Neural crest cell (in vitro differentiated cells): Measurements from ENCODE around the gene TP53AIP1. TPM values are rescaled to one million over a fixed set of nuclear protein-coding genes. Genes with fewer than 3 reads are reported as not detected.

Experiments
- DNase-seq: peaks from one replicate; pipeline ENCODE4 v3.0.0; 2021; ENCODE audit warnings: low read depth, mixed read lengths, low spot score
- H3K27ac Mint-ChIP-seq: one replicate; pipeline ENCODE4 v1.8.0; 2021; ENCODE audit warnings: mild to moderate bottlenecking, mixed read lengths; ENCODE audit not compliant: unreplicated experiment
- H3K27me3 Mint-ChIP-seq: 2 replicates; pipeline ENCODE4 v1.8.0; 2021; ENCODE audit warnings: low read depth, mild to moderate bottlenecking, mixed read lengths
- H3K36me3 Mint-ChIP-seq: 2 replicates; pipeline ENCODE4 v1.8.0; 2021; ENCODE audit warnings: low read depth, mild to moderate bottlenecking, mixed read lengths
- H3K4me1 Mint-ChIP-seq: 2 replicates; pipeline ENCODE4 v1.8.0; 2021; ENCODE audit warnings: mixed read lengths
- H3K4me3 Mint-ChIP-seq: one replicate; pipeline ENCODE4 v1.8.0; 2021; ENCODE audit warnings: mild to moderate bottlenecking, mixed read lengths
- H3K9me3 Mint-ChIP-seq: 2 replicates; pipeline ENCODE4 v1.8.0; 2021; ENCODE audit warnings: mixed read lengths
- total RNA-seq: library from RNA; stranded (reverse); gene quantifications from 2 replicates; pipeline ENCODE4 v1.2.1, GENCODE V29; 2021
- TF ChIP-seq, protein P1 (sequence below): fragments of 200-600 bp; sonication (generic); conservative IDR thresholded peaks from 2 replicates; pipeline ENCODE4 v1.5.0; 2021; ENCODE audit warnings: antibody characterized with exemption, mild to moderate bottlenecking

Gene TP53AIP1
- total RNA-seq, 1 donor from 2014 or later, result not detected

DNA sequence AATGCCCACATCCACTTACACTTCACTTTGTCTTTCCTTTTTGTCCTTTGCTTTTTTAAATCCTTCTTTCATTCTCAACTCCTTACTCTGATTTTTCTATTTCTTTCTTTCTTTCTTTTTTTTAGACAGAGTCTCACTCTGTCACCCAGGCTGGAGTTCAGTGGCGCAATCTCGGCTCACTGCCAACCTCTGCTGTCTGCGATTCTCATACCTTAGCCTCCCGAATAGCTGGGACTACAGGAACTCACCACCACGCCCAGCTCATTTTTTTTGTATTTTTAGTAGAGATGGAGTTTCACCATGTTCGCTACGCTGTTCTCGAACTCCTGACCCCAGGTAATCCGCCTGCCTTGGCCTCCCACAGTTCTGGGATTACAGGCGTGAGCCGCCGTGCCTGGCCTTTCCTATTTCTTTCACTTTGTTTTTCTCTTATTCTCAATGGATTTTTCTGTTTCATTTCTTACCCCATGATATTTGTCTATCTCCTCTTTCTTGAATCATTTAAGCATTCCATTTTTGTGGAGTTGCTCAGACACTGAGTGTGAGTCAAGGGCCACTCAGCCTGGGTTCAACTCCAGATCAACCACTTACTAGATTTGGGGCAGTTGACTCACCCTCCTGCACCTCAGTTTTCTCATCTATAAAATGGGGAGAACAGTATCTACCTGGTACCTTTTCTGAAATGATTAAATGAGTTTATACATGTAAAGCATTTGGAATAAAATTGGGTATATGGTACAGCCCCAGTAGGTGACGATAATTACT, 43.9 kb downstream of the TP53AIP1 start:
- peaks cover 58% of the 10 kb centered on the region for H3K27me3 Mint-ChIP-seq
- H3K4me1 Mint-ChIP-seq, result peaks cover 17% of the 10 kb centered on the region
- no peaks in the 10 kb centered on the region for H3K9me3 Mint-ChIP-seq
- H3K27ac Mint-ChIP-seq, result no peak overlapping the region
- no peaks in the 10 kb centered on the region for H3K36me3 Mint-ChIP-seq
- TF ChIP-seq, protein P1, sequence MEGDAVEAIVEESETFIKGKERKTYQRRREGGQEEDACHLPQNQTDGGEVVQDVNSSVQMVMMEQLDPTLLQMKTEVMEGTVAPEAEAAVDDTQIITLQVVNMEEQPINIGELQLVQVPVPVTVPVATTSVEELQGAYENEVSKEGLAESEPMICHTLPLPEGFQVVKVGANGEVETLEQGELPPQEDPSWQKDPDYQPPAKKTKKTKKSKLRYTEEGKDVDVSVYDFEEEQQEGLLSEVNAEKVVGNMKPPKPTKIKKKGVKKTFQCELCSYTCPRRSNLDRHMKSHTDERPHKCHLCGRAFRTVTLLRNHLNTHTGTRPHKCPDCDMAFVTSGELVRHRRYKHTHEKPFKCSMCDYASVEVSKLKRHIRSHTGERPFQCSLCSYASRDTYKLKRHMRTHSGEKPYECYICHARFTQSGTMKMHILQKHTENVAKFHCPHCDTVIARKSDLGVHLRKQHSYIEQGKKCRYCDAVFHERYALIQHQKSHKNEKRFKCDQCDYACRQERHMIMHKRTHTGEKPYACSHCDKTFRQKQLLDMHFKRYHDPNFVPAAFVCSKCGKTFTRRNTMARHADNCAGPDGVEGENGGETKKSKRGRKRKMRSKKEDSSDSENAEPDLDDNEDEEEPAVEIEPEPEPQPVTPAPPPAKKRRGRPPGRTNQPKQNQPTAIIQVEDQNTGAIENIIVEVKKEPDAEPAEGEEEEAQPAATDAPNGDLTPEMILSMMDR, result no peak
- DNase-seq, result no peak
- H3K4me3 Mint-ChIP-seq, result no peak overlapping the region

GRCh38 chr11:128897826-128898225, 44.8 kb downstream of the TP53AIP1 start:
- TF ChIP-seq, protein P1, result no peak
- Mint-ChIP-seq H3K27me3 (peaks cover 49% of the 10 kb centered on the region), H3K9me3 (no peaks in the 10 kb centered on the region), H3K4me3 (no peak overlapping the region), H3K27ac (no peak overlapping the region), H3K4me1 (peaks cover 12% of the 10 kb centered on the region), H3K36me3 (no peaks in the 10 kb centered on the region)
- no peak for DNase-seq

DNA sequence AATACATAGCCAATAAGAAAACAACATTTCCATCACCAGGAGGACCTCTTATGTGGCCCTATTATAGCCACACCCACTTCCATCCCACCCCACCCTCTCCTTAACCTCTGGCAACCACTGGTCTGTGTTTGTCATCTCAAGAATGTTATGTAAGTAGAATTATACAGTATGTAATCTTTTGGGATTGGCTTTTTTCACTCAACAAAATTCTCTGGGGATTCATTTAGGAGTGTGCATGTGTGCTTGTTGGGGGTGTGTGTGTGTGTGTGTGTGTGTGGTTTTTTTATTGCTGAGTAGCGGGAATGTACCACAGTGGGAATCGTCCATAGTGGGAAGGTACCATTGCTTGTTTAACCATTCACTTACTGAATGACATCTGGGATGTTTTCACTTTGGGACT, 46.3 kb downstream of the TP53AIP1 start:
- Mint-ChIP-seq H3K4me3 (no peak overlapping the region), H3K27ac (no peak overlapping the region), H3K27me3 (peaks cover 43% of the 10 kb centered on the region), H3K9me3 (no peaks in the 10 kb centered on the region), H3K4me1 (peaks cover 17% of the 10 kb centered on the region), H3K36me3 (no peaks in the 10 kb centered on the region)
- DNase-seq, result no peak
- TF ChIP-seq, protein P1, result no peak

- Mint-ChIP-seq H3K4me3 (no peak overlapping the region), H3K9me3 (no peaks in the 10 kb centered on the region), H3K27me3 (peaks cover 40% of the 10 kb centered on the region), H3K4me1 (peaks cover 15% of the 10 kb centered on the region), H3K36me3 (no peaks in the 10 kb centered on the region), H3K27ac (no peak overlapping the region)
- TF ChIP-seq, protein P1, result no peak
- no peak for DNase-seq
These were observed 47.1 kb downstream of the TP53AIP1 start for GRCh38 chr11:128895526-128895925.

- no peak overlapping the region for H3K4me3 Mint-ChIP-seq
- no peaks in the 10 kb centered on the region for H3K9me3 Mint-ChIP-seq
- no peak for DNase-seq
- TF ChIP-seq, protein P1, result no peak
- no peaks in the 10 kb centered on the region for H3K36me3 Mint-ChIP-seq
- H3K27me3 Mint-ChIP-seq, result peaks cover 39% of the 10 kb centered on the region
- peaks cover 15% of the 10 kb centered on the region for H3K4me1 Mint-ChIP-seq
- H3K27ac Mint-ChIP-seq, result no peak overlapping the region
These were observed 48.0 kb downstream of the TP53AIP1 start for GRCh38 chr11:128894685-128895084.
